WTC11 (cell line): Measurements from ENCODE around the gene BLCAP. TPM values are rescaled to one million over a fixed set of nuclear protein-coding genes. Genes with fewer than 3 reads are reported as not detected.
A peak's percentile ranks its signal among the peaks of the same experiment; 100 is the strongest.

Experiments used
- ATAC-seq: fragments of 200-7000 bp; cut with Tn5 transposase; 2 replicates; pipeline ENCODE4 v1.10.0; 2021; ENCODE audit warnings: mild to moderate bottlenecking, moderate library complexity
- CTCF ChIA-PET: fragments of 300-600 bp; sonication (Branson Sonifier 250); formaldehyde crosslinking; loops from one replicate; lab custom pipeline; 2021; ENCODE audit warnings: antibody characterized with exemption; lab: Charles Lee
- POLR2A ChIA-PET: fragments of 350-600 bp; sonication (Branson Sonifier 250); formaldehyde crosslinking; loops from one replicate; lab custom pipeline; 2021; ENCODE audit warnings: antibody characterized with exemption; lab: Charles Lee
- DNase-seq: peaks from one replicate; pipeline ENCODE4 v3.0.0; 2021; ENCODE audit warnings: low spot score
- H3K27ac Mint-ChIP-seq: 2 replicates; pipeline ENCODE4 v1.8.0; 2021; ENCODE audit warnings: mixed read lengths
- H3K27me3 Mint-ChIP-seq: 2 replicates; pipeline ENCODE4 v1.8.0; 2021; ENCODE audit warnings: low read depth, mild to moderate bottlenecking, moderate library complexity, mixed read lengths
- H3K36me3 Mint-ChIP-seq: 2 replicates; pipeline ENCODE4 v1.8.0; 2021; ENCODE audit warnings: mixed read lengths
- H3K4me1 Mint-ChIP-seq: 2 replicates; pipeline ENCODE4 v1.8.0; 2022; ENCODE audit warnings: mixed read lengths
- H3K4me3 Mint-ChIP-seq: 2 replicates; pipeline ENCODE4 v1.8.0; 2021; ENCODE audit warnings: mild to moderate bottlenecking, moderate library complexity, mixed read lengths
- H3K9me3 Mint-ChIP-seq: 2 replicates; pipeline ENCODE4 v1.8.0; 2021; ENCODE audit warnings: mixed read lengths
- FOXK1 ChIP-seq: sonication (generic); formaldehyde crosslinking; IDR thresholded peaks from 2 replicates; pipeline ENCODE4 v1.8.0; 2022; ENCODE audit warnings: mild to moderate bottlenecking, moderate library complexity, missing genetic modification reagents
- TEAD4 ChIP-seq: sonication (generic); formaldehyde crosslinking; IDR thresholded peaks from 2 replicates; pipeline ENCODE4 v1.8.0; 2022; ENCODE audit warnings: mild to moderate bottlenecking, missing genetic modification reagents
- ZNF121 ChIP-seq: sonication (generic); formaldehyde crosslinking; IDR thresholded peaks from 2 replicates; pipeline ENCODE4 v1.8.0; 2023; ENCODE audit warnings: missing genetic modification reagents
- ZNF138 ChIP-seq: sonication (generic); formaldehyde crosslinking; conservative IDR thresholded peaks from 2 replicates; pipeline ENCODE4 v1.8.1; 2022; ENCODE audit warnings: mild to moderate bottlenecking, moderate library complexity, missing genetic modification reagents
- total RNA-seq: library from RNA; stranded (reverse); gene quantifications from 3 replicates; pipeline ENCODE4 v1.2.3, GENCODE V29; 2021
- TF ChIP-seq, protein P1 (sequence below): sonication (generic); formaldehyde crosslinking; IDR thresholded peaks from 2 replicates; pipeline ENCODE4 v1.8.0; 2023; ENCODE audit warnings: mild to moderate bottlenecking, missing genetic modification reagents
- TF ChIP-seq, protein P2 (sequence below): fragments of 250-450 bp; sonication (Bioruptor Pico); IDR thresholded peaks from 2 replicates; pipeline ENCODE4 v1.9.0; 2021; ENCODE audit warnings: mild to moderate bottlenecking, borderline replicate concordance
- TF ChIP-seq, protein P3 (sequence below): sonication (generic); formaldehyde crosslinking; conservative IDR thresholded peaks from 2 replicates; pipeline ENCODE4 v1.8.1; 2022; ENCODE audit warnings: mild to moderate bottlenecking, missing genetic modification reagents
- TF ChIP-seq, protein P4 (sequence below): sonication (generic); formaldehyde crosslinking; IDR thresholded peaks from 2 replicates; pipeline ENCODE4 v1.8.0; 2022; ENCODE audit warnings: missing genetic modification reagents
- TF ChIP-seq, protein P5 (sequence below): sonication (generic); formaldehyde crosslinking; IDR thresholded peaks from 2 replicates; pipeline ENCODE4 v1.8.0; 2023; ENCODE audit warnings: missing genetic modification reagents, mild to moderate bottlenecking, borderline replicate concordance

Gene BLCAP
- total RNA-seq, 1 experiment from 2014 or later, result 85.6 TPM

DNA sequence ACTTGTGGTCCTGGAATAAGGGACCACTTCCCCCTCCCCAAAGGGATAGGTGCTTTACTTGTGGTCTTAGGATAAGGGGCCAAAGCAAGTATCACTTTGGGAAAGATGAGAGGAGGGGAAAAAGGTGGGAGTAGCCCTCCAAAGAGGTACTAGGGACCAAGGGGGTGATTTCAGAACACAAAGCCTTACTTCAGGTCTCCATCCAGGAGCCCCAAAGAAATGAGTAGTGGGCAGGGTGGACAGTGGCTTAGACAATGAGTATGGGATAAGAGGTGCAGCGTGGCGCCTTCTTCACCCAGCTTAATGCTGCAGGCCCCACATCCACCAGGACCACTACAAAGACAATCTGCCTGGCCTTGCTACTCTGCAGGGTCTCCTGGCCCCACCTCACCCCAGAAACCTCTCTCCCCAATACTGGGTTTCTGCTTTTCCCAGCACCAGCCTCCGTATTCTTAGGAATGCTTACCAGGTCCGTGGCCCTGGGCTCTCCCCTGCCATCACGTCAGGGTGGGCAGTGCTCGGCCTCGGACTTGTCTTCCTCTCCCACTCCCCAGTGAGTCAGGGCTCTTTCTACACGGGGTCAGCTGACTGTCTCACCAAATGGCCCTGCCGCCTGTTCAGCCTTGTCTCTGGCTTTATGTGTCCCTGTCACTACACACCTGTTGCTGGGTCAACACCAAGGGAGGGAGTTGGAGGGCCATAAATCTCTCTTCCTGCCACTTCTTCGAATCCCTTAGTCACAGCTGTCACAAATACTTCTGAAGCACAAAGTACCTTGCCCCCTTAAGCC, 3.6 kb downstream of the BLCAP start:
- peaks cover 7% of the 10 kb centered on the region for H3K36me3 Mint-ChIP-seq
- peaks cover 72% of the 10 kb centered on the region for H3K4me1 Mint-ChIP-seq
- DNase-seq, result no peak
- ChIA-PET CTCF (no interaction called here), POLR2A (no interaction called here)
- H3K9me3 Mint-ChIP-seq, result no peaks in the 10 kb centered on the region
- no peak for ATAC-seq
- TF ChIP-seq, protein P1, sequence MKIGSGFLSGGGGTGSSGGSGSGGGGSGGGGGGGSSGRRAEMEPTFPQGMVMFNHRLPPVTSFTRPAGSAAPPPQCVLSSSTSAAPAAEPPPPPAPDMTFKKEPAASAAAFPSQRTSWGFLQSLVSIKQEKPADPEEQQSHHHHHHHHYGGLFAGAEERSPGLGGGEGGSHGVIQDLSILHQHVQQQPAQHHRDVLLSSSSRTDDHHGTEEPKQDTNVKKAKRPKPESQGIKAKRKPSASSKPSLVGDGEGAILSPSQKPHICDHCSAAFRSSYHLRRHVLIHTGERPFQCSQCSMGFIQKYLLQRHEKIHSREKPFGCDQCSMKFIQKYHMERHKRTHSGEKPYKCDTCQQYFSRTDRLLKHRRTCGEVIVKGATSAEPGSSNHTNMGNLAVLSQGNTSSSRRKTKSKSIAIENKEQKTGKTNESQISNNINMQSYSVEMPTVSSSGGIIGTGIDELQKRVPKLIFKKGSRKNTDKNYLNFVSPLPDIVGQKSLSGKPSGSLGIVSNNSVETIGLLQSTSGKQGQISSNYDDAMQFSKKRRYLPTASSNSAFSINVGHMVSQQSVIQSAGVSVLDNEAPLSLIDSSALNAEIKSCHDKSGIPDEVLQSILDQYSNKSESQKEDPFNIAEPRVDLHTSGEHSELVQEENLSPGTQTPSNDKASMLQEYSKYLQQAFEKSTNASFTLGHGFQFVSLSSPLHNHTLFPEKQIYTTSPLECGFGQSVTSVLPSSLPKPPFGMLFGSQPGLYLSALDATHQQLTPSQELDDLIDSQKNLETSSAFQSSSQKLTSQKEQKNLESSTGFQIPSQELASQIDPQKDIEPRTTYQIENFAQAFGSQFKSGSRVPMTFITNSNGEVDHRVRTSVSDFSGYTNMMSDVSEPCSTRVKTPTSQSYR, result no peak
- TF ChIP-seq ZNF138, result no peak
- H3K4me3 Mint-ChIP-seq, result no peak overlapping the region
- no peaks in the 10 kb centered on the region; the same call in 1 of the 2 replicates for H3K27me3 Mint-ChIP-seq
- peak overlapping the region; percentile 90 for H3K27ac Mint-ChIP-seq

DNA sequence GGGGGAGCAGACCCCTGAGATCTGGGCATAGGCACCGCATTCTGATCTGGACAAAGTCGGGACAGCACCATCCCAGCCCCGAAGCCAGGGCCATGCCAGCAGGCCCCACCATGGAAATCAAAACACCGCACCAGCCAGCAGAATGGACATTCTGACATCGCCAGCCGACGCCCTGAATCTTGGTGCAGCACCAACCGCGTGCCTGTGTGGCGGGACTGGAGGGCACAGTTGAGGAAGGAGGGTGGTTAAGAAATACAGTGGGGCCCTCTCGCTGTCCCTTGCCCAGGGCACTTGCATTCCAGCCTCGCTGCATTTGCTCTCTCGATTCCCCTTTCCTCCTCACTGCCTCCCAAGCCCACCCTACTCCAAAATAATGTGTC, 4.7 kb downstream of the BLCAP start:
- ATAC-seq (no peak), DNase-seq (no peak)
- Mint-ChIP-seq H3K4me1 (peaks cover 75% of the 10 kb centered on the region), H3K4me3 (peak overlapping the region; percentile 49), H3K27ac (peak overlapping the region; percentile 90), H3K36me3 (peaks cover 12% of the 10 kb centered on the region), H3K27me3 (no peaks in the 10 kb centered on the region; the same call in 1 of the 2 replicates), H3K9me3 (no peaks in the 10 kb centered on the region)
- ChIA-PET POLR2A (interaction anchor here (0.8 kb wide), 1 partner anchor 179 kb away, joined by 4 read pairs; no protein-coding TSS in a partner anchor), CTCF (no interaction called here)
- TF ChIP-seq, protein P2, sequence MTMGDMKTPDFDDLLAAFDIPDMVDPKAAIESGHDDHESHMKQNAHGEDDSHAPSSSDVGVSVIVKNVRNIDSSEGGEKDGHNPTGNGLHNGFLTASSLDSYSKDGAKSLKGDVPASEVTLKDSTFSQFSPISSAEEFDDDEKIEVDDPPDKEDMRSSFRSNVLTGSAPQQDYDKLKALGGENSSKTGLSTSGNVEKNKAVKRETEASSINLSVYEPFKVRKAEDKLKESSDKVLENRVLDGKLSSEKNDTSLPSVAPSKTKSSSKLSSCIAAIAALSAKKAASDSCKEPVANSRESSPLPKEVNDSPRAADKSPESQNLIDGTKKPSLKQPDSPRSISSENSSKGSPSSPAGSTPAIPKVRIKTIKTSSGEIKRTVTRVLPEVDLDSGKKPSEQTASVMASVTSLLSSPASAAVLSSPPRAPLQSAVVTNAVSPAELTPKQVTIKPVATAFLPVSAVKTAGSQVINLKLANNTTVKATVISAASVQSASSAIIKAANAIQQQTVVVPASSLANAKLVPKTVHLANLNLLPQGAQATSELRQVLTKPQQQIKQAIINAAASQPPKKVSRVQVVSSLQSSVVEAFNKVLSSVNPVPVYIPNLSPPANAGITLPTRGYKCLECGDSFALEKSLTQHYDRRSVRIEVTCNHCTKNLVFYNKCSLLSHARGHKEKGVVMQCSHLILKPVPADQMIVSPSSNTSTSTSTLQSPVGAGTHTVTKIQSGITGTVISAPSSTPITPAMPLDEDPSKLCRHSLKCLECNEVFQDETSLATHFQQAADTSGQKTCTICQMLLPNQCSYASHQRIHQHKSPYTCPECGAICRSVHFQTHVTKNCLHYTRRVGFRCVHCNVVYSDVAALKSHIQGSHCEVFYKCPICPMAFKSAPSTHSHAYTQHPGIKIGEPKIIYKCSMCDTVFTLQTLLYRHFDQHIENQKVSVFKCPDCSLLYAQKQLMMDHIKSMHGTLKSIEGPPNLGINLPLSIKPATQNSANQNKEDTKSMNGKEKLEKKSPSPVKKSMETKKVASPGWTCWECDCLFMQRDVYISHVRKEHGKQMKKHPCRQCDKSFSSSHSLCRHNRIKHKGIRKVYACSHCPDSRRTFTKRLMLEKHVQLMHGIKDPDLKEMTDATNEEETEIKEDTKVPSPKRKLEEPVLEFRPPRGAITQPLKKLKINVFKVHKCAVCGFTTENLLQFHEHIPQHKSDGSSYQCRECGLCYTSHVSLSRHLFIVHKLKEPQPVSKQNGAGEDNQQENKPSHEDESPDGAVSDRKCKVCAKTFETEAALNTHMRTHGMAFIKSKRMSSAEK (CRISPR knock-in tag), result no peak
- no peak for TF ChIP-seq TEAD4 (CRISPR knock-in tag)
- TF ChIP-seq, protein P3, sequence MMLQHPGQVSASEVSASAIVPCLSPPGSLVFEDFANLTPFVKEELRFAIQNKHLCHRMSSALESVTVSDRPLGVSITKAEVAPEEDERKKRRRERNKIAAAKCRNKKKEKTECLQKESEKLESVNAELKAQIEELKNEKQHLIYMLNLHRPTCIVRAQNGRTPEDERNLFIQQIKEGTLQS, result no peak
- TF ChIP-seq ZNF121 (CRISPR knock-in tag), result 0 out of 2 replicates have a peak, but pooled peaks have one; percentile 42
- TF ChIP-seq FOXK1 (CRISPR knock-in tag), result no peak
- TF ChIP-seq, protein P4, sequence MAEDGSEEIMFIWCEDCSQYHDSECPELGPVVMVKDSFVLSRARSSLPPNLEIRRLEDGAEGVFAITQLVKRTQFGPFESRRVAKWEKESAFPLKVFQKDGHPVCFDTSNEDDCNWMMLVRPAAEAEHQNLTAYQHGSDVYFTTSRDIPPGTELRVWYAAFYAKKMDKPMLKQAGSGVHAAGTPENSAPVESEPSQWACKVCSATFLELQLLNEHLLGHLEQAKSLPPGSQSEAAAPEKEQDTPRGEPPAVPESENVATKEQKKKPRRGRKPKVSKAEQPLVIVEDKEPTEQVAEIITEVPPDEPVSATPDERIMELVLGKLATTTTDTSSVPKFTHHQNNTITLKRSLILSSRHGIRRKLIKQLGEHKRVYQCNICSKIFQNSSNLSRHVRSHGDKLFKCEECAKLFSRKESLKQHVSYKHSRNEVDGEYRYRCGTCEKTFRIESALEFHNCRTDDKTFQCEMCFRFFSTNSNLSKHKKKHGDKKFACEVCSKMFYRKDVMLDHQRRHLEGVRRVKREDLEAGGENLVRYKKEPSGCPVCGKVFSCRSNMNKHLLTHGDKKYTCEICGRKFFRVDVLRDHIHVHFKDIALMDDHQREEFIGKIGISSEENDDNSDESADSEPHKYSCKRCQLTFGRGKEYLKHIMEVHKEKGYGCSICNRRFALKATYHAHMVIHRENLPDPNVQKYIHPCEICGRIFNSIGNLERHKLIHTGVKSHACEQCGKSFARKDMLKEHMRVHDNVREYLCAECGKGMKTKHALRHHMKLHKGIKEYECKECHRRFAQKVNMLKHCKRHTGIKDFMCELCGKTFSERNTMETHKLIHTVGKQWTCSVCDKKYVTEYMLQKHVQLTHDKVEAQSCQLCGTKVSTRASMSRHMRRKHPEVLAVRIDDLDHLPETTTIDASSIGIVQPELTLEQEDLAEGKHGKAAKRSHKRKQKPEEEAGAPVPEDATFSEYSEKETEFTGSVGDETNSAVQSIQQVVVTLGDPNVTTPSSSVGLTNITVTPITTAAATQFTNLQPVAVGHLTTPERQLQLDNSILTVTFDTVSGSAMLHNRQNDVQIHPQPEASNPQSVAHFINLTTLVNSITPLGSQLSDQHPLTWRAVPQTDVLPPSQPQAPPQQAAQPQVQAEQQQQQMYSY (CRISPR knock-in tag), result no peak
- TF ChIP-seq, protein P5, sequence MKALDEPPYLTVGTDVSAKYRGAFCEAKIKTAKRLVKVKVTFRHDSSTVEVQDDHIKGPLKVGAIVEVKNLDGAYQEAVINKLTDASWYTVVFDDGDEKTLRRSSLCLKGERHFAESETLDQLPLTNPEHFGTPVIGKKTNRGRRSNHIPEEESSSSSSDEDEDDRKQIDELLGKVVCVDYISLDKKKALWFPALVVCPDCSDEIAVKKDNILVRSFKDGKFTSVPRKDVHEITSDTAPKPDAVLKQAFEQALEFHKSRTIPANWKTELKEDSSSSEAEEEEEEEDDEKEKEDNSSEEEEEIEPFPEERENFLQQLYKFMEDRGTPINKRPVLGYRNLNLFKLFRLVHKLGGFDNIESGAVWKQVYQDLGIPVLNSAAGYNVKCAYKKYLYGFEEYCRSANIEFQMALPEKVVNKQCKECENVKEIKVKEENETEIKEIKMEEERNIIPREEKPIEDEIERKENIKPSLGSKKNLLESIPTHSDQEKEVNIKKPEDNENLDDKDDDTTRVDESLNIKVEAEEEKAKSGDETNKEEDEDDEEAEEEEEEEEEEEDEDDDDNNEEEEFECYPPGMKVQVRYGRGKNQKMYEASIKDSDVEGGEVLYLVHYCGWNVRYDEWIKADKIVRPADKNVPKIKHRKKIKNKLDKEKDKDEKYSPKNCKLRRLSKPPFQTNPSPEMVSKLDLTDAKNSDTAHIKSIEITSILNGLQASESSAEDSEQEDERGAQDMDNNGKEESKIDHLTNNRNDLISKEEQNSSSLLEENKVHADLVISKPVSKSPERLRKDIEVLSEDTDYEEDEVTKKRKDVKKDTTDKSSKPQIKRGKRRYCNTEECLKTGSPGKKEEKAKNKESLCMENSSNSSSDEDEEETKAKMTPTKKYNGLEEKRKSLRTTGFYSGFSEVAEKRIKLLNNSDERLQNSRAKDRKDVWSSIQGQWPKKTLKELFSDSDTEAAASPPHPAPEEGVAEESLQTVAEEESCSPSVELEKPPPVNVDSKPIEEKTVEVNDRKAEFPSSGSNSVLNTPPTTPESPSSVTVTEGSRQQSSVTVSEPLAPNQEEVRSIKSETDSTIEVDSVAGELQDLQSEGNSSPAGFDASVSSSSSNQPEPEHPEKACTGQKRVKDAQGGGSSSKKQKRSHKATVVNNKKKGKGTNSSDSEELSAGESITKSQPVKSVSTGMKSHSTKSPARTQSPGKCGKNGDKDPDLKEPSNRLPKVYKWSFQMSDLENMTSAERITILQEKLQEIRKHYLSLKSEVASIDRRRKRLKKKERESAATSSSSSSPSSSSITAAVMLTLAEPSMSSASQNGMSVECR (CRISPR knock-in tag), result no peak
